ENCODE measurements around the gene UBE2D2. TPM values are rescaled to one million over a fixed set of nuclear protein-coding genes. Genes with fewer than 3 reads are reported as not detected.
A peak's percentile ranks its signal among the peaks of the same experiment; 100 is the strongest.
"Not testable (repeated sequence)": the region's sequence is repeated elsewhere in the genome, so short reads cannot be mapped to it uniquely, and the experiment has no call there.

UBE2D2 gene
- total and polyA plus RNA-seq, 5 donors: 111 to 138 (median 118) TPM

- ATAC-seq (no peak), DNase-seq (no peak)
- 75% methylated on average over 5 of the region's 5 CpGs for WGBS
- Histone ChIP-seq H3K27me3 (ENCODE audit: control insufficient read depth, insufficient read depth) (no peaks in the 10 kb centered on the region), H3K27ac (ENCODE audit: low read length) (peak overlapping the region; percentile 37), H3K4me3 (ENCODE audit: low read length) (no peak overlapping the region), H3K4me1 (ENCODE audit: control insufficient read depth, insufficient read depth, low read length) (peaks cover 12% of the 10 kb centered on the region), H3K9me3 (ENCODE audit: control insufficient read depth, low read length) (no peaks in the 10 kb centered on the region)
- intact Hi-C loops (cut with DNase I): no loop called here
These were observed 5.5 kb downstream of the UBE2D2 start for GRCh38 chr5:139566611-139567010.

GRCh38 chr5:139569270-139569955, 8.3 kb downstream of the UBE2D2 start:
- no peaks in the 10 kb centered on the region for H3K27me3 ChIP-seq (ENCODE audit: control insufficient read depth, insufficient read depth)
- WGBS: 78% methylated on average over 2 of the region's 2 CpGs
- H3K4me1 ChIP-seq (ENCODE audit: control insufficient read depth, insufficient read depth, low read length): peaks cover 9% of the 10 kb centered on the region
- no peak overlapping the region for H3K4me3 ChIP-seq (ENCODE audit: low read length)
- intact Hi-C loops (cut with DNase I): no loop called here
- no peak overlapping the region for H3K27ac ChIP-seq (ENCODE audit: low read length)
- ATAC-seq: no peak
- DNase-seq: no peak
- no peaks in the 10 kb centered on the region for H3K9me3 ChIP-seq (ENCODE audit: control insufficient read depth, low read length)

GRCh38 chr5:139571543-139571942, 10.4 kb downstream of the UBE2D2 start:
- H3K27ac ChIP-seq (ENCODE audit: low read length): no peak overlapping the region
- 42% methylated on average over 3 of the region's 3 CpGs for WGBS
- no peak for ATAC-seq

GRCh38 chr5:139571966-139572365, 10.8 kb downstream of the UBE2D2 start:
- H3K27me3 ChIP-seq (ENCODE audit: control insufficient read depth, insufficient read depth): no peaks in the 10 kb centered on the region
- WGBS: 43% methylated on average over 1 of the region's 1 CpG
- no peak overlapping the region for H3K4me3 ChIP-seq (ENCODE audit: low read length)
- H3K27ac ChIP-seq (ENCODE audit: low read length): no peak overlapping the region
- peaks cover 5% of the 10 kb centered on the region for H3K4me1 ChIP-seq (ENCODE audit: control insufficient read depth, insufficient read depth, low read length)
- ATAC-seq (peak; percentile 52 to 66), DNase-seq (no peak)
- H3K9me3 ChIP-seq (ENCODE audit: control insufficient read depth, low read length): no peaks in the 10 kb centered on the region
- intact Hi-C loops (cut with DNase I): no loop called here

More at GRCh38 chr5:139571543-139571942, 10.4 kb downstream of the UBE2D2 start:
- H3K27me3 ChIP-seq (ENCODE audit: control insufficient read depth, insufficient read depth): no peaks in the 10 kb centered on the region
- no peak for DNase-seq
- no peaks in the 10 kb centered on the region for H3K9me3 ChIP-seq (ENCODE audit: control insufficient read depth, low read length)
- H3K4me3 ChIP-seq (ENCODE audit: low read length): no peak overlapping the region
- H3K4me1 ChIP-seq (ENCODE audit: control insufficient read depth, insufficient read depth, low read length): peaks cover 7% of the 10 kb centered on the region
- intact Hi-C loops (cut with DNase I): no loop called here

- Histone ChIP-seq H3K27me3 (ENCODE audit: control insufficient read depth, insufficient read depth) (no peaks in the 10 kb centered on the region), H3K9me3 (ENCODE audit: control insufficient read depth, low read length) (no peaks in the 10 kb centered on the region), H3K4me3 (ENCODE audit: low read length) (no peak overlapping the region), H3K4me1 (ENCODE audit: control insufficient read depth, insufficient read depth, low read length) (peaks cover 5% of the 10 kb centered on the region), H3K27ac (ENCODE audit: low read length) (no peak overlapping the region)
- no peak for DNase-seq
- intact Hi-C loops (cut with DNase I): no loop called here
- peak in 1 of 2 donors; percentile 25 for ATAC-seq
- 70% methylated on average over 4 of the region's 4 CpGs for WGBS
These were observed 13.6 kb downstream of the UBE2D2 start for GRCh38 chr5:139574641-139575312.

GRCh38 chr5:139575313-139575646, 14.1 kb downstream of the UBE2D2 start:
- WGBS: 74% methylated on average over 2 of the region's 2 CpGs
- DNase-seq (no peak), ATAC-seq (no peak)
- Histone ChIP-seq H3K4me3 (ENCODE audit: low read length) (no peak overlapping the region), H3K9me3 (ENCODE audit: control insufficient read depth, low read length) (no peaks in the 10 kb centered on the region), H3K27ac (ENCODE audit: low read length) (no peak overlapping the region), H3K4me1 (ENCODE audit: control insufficient read depth, insufficient read depth, low read length) (peaks cover 7% of the 10 kb centered on the region), H3K27me3 (ENCODE audit: control insufficient read depth, insufficient read depth) (no peaks in the 10 kb centered on the region)
- intact Hi-C loops (cut with DNase I): no loop called here

GRCh38 chr5:139575751-139576150, 14.6 kb downstream of the UBE2D2 start:
- intact Hi-C loops (cut with DNase I): no loop called here
- Histone ChIP-seq H3K27me3 (ENCODE audit: control insufficient read depth, insufficient read depth) (no peaks in the 10 kb centered on the region), H3K4me1 (ENCODE audit: control insufficient read depth, insufficient read depth, low read length) (peaks cover 7% of the 10 kb centered on the region), H3K27ac (ENCODE audit: low read length) (no peak overlapping the region), H3K9me3 (ENCODE audit: control insufficient read depth, low read length) (no peaks in the 10 kb centered on the region), H3K4me3 (ENCODE audit: low read length) (no peak overlapping the region)
- DNase-seq: no peak
- WGBS: 77% methylated on average over 4 of the region's 4 CpGs
- ATAC-seq: no peak

- intact Hi-C loops (cut with DNase I): no loop called here
- no peaks in the 10 kb centered on the region for H3K27me3 ChIP-seq (ENCODE audit: control insufficient read depth, insufficient read depth)
- no peak for DNase-seq
- H3K4me1 ChIP-seq (ENCODE audit: control insufficient read depth, insufficient read depth, low read length): peaks cover 7% of the 10 kb centered on the region
- WGBS: 58% methylated on average over 5 of the region's 5 CpGs
- no peak overlapping the region for H3K27ac ChIP-seq (ENCODE audit: low read length)
- no peak for ATAC-seq
- no peak overlapping the region for H3K4me3 ChIP-seq (ENCODE audit: low read length)
- H3K9me3 ChIP-seq (ENCODE audit: control insufficient read depth, low read length): no peaks in the 10 kb centered on the region
These were observed 16.7 kb downstream of the UBE2D2 start for GRCh38 chr5:139577689-139578290.

GRCh38 chr5:139578325-139578724, 17.2 kb downstream of the UBE2D2 start:
- DNase-seq (no peak), ATAC-seq (no peak)
- Histone ChIP-seq H3K27me3 (ENCODE audit: control insufficient read depth, insufficient read depth) (no peaks in the 10 kb centered on the region), H3K4me1 (ENCODE audit: control insufficient read depth, insufficient read depth, low read length) (peaks cover 7% of the 10 kb centered on the region), H3K27ac (ENCODE audit: low read length) (no peak overlapping the region), H3K4me3 (ENCODE audit: low read length) (no peak overlapping the region), H3K9me3 (ENCODE audit: control insufficient read depth, low read length) (no peaks in the 10 kb centered on the region)
- WGBS: 44% methylated on average over 2 of the region's 2 CpGs
- intact Hi-C loops (cut with DNase I): no loop called here

- H3K9me3 ChIP-seq (ENCODE audit: control insufficient read depth, low read length); ATAC-seq; DNase-seq; H3K27ac ChIP-seq (ENCODE audit: low read length); H3K4me1 ChIP-seq (ENCODE audit: control insufficient read depth, insufficient read depth, low read length); H3K4me3 ChIP-seq (ENCODE audit: low read length); intact Hi-C loops (cut with DNase I); H3K27me3 ChIP-seq (ENCODE audit: control insufficient read depth, insufficient read depth): not testable (repeated sequence)
- WGBS: 90% methylated on average over 5 of the region's 5 CpGs
These were observed 21.0 kb downstream of the UBE2D2 start for GRCh38 chr5:139582181-139582580.

GRCh38 chr5:139584137-139584536, 23.0 kb downstream of the UBE2D2 start:
- peaks cover 7% of the 10 kb centered on the region for H3K4me1 ChIP-seq (ENCODE audit: control insufficient read depth, insufficient read depth, low read length)

More at GRCh38 chr5:139584137-139584536, 23.0 kb downstream of the UBE2D2 start:
- no peak overlapping the region for H3K27ac ChIP-seq (ENCODE audit: low read length)
- H3K27me3 ChIP-seq (ENCODE audit: control insufficient read depth, insufficient read depth): no peaks in the 10 kb centered on the region
- intact Hi-C loops (cut with DNase I): no loop called here
- 79% methylated on average over 3 of the region's 3 CpGs for WGBS
- H3K9me3 ChIP-seq (ENCODE audit: control insufficient read depth, low read length): no peaks in the 10 kb centered on the region
- ATAC-seq (no peak), DNase-seq (no peak)
- H3K4me3 ChIP-seq (ENCODE audit: low read length): no peak overlapping the region

Data from right cardiac atrium (tissue), 5 donors.